Endometrial microvascular endothelial cells (primary cell): ENCODE measurements around the gene ANKRD22. TPM values are rescaled to one million over a fixed set of nuclear protein-coding genes. Genes with fewer than 3 reads are reported as not detected.

Source experiments
- in situ Hi-C: cut with HindIII; loops from 2 replicates; pipeline ENCODE4 v1.10.0; 2017; ENCODE audit warnings: low sequenced_read_pairs, low pct_unique_long_range_greater_than_20kb; ENCODE audit errors: inconsistent ontology term
- total RNA-seq: library from RNA; depleted of rRNA; stranded (reverse); fragments of >200 nt; gene quantifications from one replicate; pipeline ENCODE4 v1.2.3, GENCODE V29; 2015; ENCODE audit errors: inconsistent ontology term

The ANKRD22 gene
- total RNA-seq, 1 donor from 2014 or later: not detected

- in situ Hi-C loops: no loop called here
Observed at GRCh38 chr10:88810196-88810961, 41.3 kb downstream of the ANKRD22 start.

DNA sequence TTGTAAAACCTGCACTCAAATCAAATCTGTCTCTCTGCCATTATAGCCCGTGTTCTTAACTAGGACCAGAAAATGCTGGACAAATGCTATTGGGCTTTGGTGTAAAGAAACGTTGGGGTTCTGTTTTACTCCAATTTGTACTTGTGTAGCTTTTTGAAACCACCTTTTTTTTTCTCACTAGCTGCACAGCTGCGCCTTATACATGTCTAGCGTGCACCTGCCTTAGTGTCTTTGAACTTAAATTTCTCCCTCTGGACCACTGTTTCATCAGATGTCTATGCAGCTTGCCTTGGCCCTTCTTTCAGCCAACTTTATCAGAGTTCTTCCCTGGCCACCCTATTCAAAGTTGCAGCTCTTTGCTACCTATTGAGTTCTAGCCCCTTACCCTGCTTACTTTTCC lies 42.0 kb downstream of the ANKRD22 start:
- in situ Hi-C loops: no loop called here

DNA sequence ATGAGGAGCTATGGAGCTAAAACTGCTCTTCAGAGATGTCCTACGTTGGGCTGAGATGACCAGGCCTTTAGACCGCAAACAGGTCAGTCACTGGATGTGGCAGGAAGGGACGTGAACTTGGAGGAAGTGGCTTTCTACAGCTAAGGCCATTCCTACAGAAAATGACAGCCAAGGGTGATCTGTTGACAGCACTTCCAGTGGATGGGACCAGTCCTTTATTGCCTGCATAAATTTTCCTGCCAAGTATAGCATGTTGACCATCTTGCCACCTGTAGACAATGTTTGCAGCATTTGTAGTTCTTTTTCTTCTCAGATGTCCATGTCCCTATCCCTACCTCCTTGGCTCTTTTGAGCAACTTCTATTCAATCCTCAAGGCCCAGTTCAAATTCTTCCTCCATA lies 45.7 kb downstream of the ANKRD22 start:
- in situ Hi-C loops: no loop called here

DNA sequence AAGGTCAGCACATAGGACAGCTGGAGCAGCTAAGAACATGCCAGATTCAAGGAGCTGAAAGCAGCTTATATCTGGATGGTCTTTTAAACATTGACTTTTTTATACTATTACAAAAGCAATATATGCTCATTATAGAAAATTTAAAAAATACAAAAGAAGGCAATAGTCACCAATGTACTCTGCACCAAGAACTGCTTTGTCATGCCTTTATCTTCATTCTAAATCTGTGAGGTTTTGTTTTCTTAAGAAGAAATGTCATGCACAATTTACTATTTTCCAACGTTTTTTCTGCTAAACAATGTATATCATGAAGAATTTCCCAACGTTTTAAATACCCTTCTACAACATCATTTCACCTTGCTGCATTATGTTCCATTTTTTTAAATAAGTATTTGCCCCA lies 46.3 kb downstream of the ANKRD22 start:
- in situ Hi-C loops: no loop called here

- in situ Hi-C loops: no loop called here
Observed at GRCh38 chr10:88804083-88804812, 47.4 kb downstream of the ANKRD22 start.

- in situ Hi-C loops: no loop called here
Observed at GRCh38 chr10:88803641-88804040, 48.0 kb downstream of the ANKRD22 start.

- in situ Hi-C loops: no loop called here
Observed at GRCh38 chr10:88802523-88803285, 48.9 kb downstream of the ANKRD22 start, which contains the start of gene LIPM. TSS of gene LIPM (plus strand) at chr10:88802730. CDS start at chr10:88802897, 167 bp downstream.

GRCh38 chr10:88800152-88801125 lies 51.2 kb downstream of the ANKRD22 start:
- in situ Hi-C loops: no loop called here

DNA sequence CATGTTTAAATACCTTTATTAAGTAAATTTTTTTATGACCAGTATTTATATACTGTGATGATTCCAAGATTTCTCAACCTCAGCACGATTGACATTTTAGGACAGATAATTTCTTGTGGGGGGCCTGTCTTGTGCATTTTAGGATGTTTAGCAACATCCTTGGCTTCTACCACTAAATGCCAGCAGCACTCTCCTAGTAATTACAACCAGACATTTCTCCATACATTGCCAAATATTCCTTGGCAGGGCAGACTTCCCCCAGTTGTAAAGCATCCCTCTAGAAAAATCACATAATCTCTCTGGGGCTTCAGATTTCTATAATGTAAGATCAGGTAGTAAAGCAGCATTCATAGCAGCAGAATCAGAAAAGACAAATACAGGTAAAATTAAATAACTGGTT lies 56.9 kb downstream of the ANKRD22 start:
- in situ Hi-C loops: no loop called here

DNA sequence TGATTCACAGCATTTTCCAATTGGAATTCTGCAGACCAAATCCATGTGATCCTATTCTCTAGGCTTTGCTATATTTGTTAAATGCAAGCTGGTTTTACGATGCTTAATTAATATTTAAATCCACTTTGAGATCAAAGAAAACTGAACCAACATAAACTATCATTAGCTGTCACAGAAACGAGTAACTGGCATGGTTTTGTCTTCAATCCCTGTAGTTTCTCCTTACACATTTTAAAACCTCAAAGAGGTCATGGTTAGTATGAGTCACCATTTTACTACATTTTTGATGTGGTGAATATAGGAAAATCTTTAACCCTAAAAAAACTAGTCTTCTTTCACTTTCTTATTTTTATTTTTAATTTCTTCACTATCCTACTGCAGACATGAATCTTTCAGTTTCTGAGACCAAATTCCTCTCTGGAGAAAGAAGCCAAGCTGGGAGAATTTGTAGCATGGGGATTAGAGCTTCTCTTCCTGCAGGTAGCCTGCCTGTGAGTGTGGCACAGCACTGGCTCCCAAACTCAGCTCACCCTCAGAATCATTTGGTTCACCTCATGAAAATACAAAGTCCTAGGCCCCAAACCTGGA lies 57.8 kb downstream of the ANKRD22 start:
- in situ Hi-C loops: no loop called here

DNA sequence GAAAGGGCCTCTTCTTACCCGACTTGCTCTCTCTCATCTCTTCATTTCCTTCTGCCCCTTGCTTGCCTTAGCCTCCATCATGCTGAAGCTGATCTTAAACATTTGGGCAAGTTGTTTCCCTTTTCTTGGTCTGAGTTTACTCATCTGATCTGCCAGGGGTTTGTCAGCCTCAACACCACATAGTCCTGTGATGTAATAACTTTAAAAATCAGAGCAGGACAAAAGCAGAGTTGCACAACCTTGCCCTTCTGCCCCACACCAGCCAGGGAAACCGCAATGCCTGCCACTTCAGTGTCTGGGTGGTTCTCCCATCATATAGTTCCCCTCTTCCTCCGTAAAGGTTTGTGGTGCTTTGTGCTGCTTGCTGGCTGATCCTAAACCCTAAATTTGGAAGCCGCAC lies 59.0 kb downstream of the ANKRD22 start:
- in situ Hi-C loops: no loop called here

DNA sequence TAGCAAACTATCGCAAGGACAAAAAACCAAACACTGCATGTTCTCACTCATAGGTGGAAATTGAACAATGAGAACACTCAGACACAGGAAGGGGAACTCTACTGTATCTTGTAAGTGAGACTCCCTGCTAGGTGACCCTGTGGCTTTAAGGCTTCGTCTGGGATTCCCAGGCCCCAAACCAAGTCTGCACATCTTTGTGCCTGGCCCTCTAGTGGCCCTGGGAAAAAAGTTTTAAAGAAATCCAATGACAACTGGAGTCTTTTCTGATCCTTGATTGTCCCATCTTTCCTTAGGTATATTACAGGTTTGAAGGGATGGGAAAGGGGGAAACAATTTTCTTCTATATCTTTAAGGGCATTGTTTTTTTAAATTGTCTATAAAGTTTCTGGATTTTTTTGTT lies 59.7 kb downstream of the ANKRD22 start:
- in situ Hi-C loops: no loop called here

- in situ Hi-C loops: no loop called here
Observed at GRCh38 chr10:88788924-88789323, 62.7 kb downstream of the ANKRD22 start.

GRCh38 chr10:88787463-88787862 lies 64.2 kb downstream of the ANKRD22 start:
- in situ Hi-C loops: no loop called here

- in situ Hi-C loops: no loop called here
Observed at GRCh38 chr10:88786032-88786770, 65.4 kb downstream of the ANKRD22 start.

DNA sequence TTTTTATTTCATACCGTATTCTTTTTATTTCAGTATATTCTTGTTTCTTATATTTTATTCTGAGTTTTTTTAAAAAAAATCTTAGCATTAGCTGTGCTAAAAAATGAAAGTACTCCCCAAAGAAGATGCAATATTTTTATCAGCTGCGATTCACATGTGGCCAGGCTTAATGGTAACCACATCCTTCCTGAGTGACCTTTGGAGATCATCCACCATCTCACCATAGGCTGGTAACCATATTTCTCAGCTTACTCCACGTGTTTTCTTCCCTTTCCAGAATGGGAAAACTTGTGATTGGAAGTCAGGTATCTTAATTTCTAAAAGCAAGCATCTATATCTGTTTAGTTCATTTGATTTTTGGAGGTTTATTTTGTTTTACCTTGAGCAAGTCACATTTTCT lies 67.9 kb downstream of the ANKRD22 start:
- in situ Hi-C loops: no loop called here

DNA sequence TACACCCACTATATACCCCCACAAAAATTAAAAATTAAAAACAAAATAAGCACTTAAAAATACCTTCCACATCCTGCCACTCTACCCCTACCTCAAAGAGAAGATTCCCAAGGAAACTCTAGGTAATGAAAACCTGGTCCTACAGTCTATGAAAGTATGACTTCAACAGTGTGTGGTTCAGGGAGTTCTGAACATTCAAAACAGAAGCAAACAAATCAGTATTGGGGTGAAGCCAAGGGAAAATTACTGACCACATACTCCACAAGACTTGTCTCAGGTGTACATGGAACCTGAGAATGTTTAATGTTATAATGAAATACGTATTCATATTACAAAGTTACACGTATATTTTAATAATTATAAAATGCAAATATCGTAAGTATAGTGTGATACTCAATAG lies 69.4 kb downstream of the ANKRD22 start:
- in situ Hi-C loops: no loop called here

GRCh38 chr10:88781206-88781605 lies 70.4 kb downstream of the ANKRD22 start:
- in situ Hi-C loops: no loop called here
